Astrocyte (in vitro differentiated cells and primary cell): ENCODE measurements around the gene SCYL3.

Experiments
- EZH2 ChIP-seq: IDR thresholded peaks from 2 replicates; pipeline ENCODE4 v1.6.1; 2012; ENCODE audit warnings: mild to moderate bottlenecking, low read length, inconsistent platforms; ENCODE audit not compliant: insufficient read depth
- TF ChIP-seq, protein P1 (sequence below): IDR thresholded peaks from 2 replicates; pipeline ENCODE4 v1.5.1; 2011; ENCODE audit warnings: low read depth, mild to moderate bottlenecking, inconsistent platforms, low read length, moderate library complexity; ENCODE audit not compliant: insufficient read depth

DNA sequence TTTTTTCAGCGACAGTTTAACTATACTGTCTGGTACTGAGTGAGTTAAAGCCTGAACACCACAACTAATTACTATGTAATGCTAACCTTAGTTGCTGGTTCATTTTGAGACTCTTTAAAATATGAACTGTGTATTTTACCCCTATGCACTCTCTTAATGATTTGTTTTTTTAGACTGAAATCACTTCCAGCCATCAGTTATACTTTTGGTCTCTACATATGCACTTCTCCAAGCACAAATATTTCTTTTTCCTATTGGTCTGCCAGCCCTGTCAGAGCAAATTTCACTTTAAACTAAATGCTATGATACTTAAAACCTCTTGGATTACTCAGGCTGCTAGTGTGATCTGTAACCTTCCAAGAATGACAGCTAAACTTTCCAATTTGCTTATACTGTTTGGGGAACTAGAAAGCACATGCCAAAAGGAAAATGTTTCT, 38.1 kb upstream of the SCYL3 start:
- TF ChIP-seq, protein P1, sequence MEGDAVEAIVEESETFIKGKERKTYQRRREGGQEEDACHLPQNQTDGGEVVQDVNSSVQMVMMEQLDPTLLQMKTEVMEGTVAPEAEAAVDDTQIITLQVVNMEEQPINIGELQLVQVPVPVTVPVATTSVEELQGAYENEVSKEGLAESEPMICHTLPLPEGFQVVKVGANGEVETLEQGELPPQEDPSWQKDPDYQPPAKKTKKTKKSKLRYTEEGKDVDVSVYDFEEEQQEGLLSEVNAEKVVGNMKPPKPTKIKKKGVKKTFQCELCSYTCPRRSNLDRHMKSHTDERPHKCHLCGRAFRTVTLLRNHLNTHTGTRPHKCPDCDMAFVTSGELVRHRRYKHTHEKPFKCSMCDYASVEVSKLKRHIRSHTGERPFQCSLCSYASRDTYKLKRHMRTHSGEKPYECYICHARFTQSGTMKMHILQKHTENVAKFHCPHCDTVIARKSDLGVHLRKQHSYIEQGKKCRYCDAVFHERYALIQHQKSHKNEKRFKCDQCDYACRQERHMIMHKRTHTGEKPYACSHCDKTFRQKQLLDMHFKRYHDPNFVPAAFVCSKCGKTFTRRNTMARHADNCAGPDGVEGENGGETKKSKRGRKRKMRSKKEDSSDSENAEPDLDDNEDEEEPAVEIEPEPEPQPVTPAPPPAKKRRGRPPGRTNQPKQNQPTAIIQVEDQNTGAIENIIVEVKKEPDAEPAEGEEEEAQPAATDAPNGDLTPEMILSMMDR = no peak
- TF ChIP-seq EZH2 = no peak
